Activated CD4-positive, alpha-beta T cell treated with anti-CD3 and anti-CD28 coated beads, Interleukin-2, amount 10 ng/mL, durations not matched to agents 24 days and 14 days (primary cell): ENCODE measurements around the gene MGMT. TPM values are rescaled to one million over a fixed set of nuclear protein-coding genes. Genes with fewer than 3 reads are reported as not detected.
"Not testable (repeated sequence)": the region's sequence is repeated elsewhere in the genome, so short reads cannot be mapped to it uniquely, and the experiment has no call there.

Experiments used
- DNase-seq: peaks from one replicate; pipeline ENCODE4 v3.0.0; 2022
- H3K27ac Mint-ChIP-seq: one replicate; pipeline ENCODE4 v1.8.0; 2022; ENCODE audit warnings: mild to moderate bottlenecking, mixed read lengths
- H3K27me3 Mint-ChIP-seq: one replicate; pipeline ENCODE4 v1.8.0; 2022; ENCODE audit warnings: mixed read lengths
- H3K36me3 Mint-ChIP-seq: one replicate; pipeline ENCODE4 v1.8.0; 2022; ENCODE audit warnings: low read depth, mild to moderate bottlenecking, mixed read lengths
- H3K4me1 Mint-ChIP-seq: one replicate; pipeline ENCODE4 v1.8.0; 2021; ENCODE audit warnings: mixed read lengths
- H3K4me3 Mint-ChIP-seq: one replicate; pipeline ENCODE4 v1.8.0; 2022; ENCODE audit warnings: mild to moderate bottlenecking, moderate library complexity, mixed read lengths
- H3K9me3 Mint-ChIP-seq: one replicate; pipeline ENCODE4 v1.8.0; 2021; ENCODE audit warnings: mixed read lengths
- intact Hi-C: fragments of 100-400 bp; cut with micrococcal nuclease; formaldehyde crosslinking; loops from one replicate; pipeline ENCODE4 v1.15.1; 2023
- total RNA-seq: library from RNA; stranded (reverse); gene quantifications from 2 replicates; pipeline ENCODE4 v1.2.3, GENCODE V29; 2022

Gene MGMT
- 19.5 and 19.6 TPM in 2 replicates for total RNA-seq

DNA sequence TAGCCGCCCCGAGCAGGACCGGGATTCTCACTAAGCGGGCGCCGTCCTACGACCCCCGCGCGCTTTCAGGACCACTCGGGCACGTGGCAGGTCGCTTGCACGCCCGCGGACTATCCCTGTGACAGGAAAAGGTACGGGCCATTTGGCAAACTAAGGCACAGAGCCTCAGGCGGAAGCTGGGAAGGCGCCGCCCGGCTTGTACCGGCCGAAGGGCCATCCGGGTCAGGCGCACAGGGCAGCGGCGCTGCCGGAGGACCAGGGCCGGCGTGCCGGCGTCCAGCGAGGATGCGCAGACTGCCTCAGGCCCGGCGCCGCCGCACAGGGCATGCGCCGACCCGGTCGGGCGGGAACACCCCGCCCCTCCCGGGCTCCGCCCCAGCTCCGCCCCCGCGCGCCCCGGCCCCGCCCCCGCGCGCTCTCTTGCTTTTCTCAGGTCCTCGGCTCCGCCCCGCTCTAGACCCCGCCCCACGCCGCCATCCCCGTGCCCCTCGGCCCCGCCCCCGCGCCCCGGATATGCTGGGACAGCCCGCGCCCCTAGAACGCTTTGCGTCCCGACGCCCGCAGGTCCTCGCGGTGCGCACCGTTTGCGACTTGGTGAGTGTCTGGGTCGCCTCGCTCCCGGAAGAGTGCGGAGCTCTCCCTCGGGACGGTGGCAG is at the start of gene MGMT:
MGMT (plus strand) TSS at position 539 of the 656 bp plus-strand sequence.
- intact Hi-C loops = loop anchor here (1.0 to 5.0 kb wide), 4 partner anchors 32 to 670 kb away; partner anchors contain the start of genes C10orf143 and GLRX3

DNA sequence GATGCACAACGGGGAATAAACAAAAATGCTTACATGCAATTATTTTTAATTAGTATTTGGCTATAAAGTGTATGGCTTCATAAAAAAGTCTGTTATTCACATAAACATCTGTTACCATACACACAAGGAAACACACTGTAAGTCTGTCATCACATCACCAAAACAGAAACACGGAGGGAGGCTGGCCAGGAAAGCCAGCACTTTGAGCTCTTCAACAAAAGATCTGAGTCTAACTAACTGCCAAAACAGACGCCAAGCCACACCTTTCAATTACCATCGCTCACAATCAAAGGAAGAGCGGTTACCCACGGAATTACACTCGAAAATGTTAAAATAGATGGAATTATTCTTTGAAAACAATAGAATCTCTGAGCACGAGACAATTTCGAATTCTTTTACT is 49.2 kb upstream of the MGMT start:
- intact Hi-C loops = no loop called here
- no peaks in the 10 kb centered on the region for H3K4me1 Mint-ChIP-seq
- no peak overlapping the region for H3K4me3 Mint-ChIP-seq
- DNase-seq = no peak
- H3K9me3 Mint-ChIP-seq = no peaks in the 10 kb centered on the region
- no peak overlapping the region for H3K27ac Mint-ChIP-seq
- no peaks in the 10 kb centered on the region for H3K27me3 Mint-ChIP-seq
- no peaks in the 10 kb centered on the region for H3K36me3 Mint-ChIP-seq

More for the DNA sequence above, at the start of gene MGMT:
- peak within 1 kb of the TSS; percentile 79 for H3K27ac Mint-ChIP-seq
- peak; percentile 98 for DNase-seq
- peaks cover 5% of the 10 kb centered on the region for H3K4me1 Mint-ChIP-seq
- peaks cover 3% of the 10 kb centered on the region for H3K27me3 Mint-ChIP-seq
- peak within 1 kb of the TSS; percentile 83 for H3K4me3 Mint-ChIP-seq
- no peaks in the 10 kb centered on the region for H3K9me3 Mint-ChIP-seq
- peaks cover 2% of the 10 kb centered on the region for H3K36me3 Mint-ChIP-seq

DNA sequence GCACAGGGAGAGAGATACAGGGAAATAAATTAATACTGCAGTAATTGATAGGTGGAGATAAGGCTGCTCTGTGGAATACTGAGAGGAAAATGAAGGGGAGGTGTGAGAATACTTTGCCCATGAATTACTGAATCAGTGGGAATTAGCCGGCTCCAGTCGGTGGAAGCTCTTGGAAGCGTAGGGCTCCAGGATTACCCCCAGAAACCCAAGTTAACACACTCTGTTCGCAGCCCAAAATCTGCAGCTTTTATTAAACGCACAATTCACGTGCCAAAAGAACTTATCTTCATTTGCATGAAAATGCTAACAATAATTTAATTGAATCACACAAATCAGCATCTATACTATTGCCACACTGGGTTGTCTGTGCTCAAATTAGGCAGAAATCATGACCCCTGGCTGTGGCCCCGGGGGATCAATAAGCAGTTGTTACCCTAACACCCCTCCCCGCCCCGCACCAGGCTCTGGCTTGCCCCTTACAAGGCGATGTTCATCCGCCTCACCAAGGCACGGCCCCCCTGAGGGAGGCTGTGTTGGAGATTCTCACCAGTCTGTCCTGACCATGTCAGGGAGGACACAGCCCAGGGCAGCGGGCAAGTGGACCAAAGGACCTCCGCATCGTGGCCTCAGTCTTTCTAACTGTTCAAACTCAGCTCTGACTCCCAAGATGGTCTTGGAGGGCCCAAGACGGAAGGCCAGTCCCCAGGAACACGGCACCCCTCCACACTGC is 48.4 kb upstream of the MGMT start:
- DNase-seq = no peak
- no peaks in the 10 kb centered on the region for H3K27me3 Mint-ChIP-seq
- H3K4me3 Mint-ChIP-seq = no peak overlapping the region
- H3K27ac Mint-ChIP-seq = no peak overlapping the region
- H3K9me3 Mint-ChIP-seq = no peaks in the 10 kb centered on the region
- intact Hi-C loops = no loop called here
- no peaks in the 10 kb centered on the region for H3K36me3 Mint-ChIP-seq
- no peaks in the 10 kb centered on the region for H3K4me1 Mint-ChIP-seq

DNA sequence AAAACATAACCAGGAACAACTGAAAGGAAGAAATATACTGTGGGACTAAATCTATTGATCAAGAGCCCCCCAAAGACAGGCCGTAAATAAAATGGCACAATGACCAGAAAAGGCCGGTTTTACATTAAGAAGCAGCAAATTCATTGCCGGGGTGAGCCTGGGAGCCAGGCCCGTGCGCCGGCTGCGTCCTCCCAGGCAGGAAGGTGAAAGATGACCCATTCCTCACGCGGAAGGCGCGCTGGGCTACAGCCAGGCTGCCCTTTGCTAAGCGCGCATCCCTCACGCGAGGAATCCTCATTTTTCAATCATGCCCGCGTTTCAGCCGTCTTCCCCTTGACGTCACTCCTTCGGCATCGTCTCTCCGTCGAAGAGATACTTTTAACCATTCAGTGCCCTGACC is 47.6 kb upstream of the MGMT start:
- no peaks in the 10 kb centered on the region for H3K9me3 Mint-ChIP-seq
- H3K4me3 Mint-ChIP-seq = no peak overlapping the region
- H3K27ac Mint-ChIP-seq = no peak overlapping the region
- no peaks in the 10 kb centered on the region for H3K36me3 Mint-ChIP-seq
- DNase-seq = no peak
- no peaks in the 10 kb centered on the region for H3K4me1 Mint-ChIP-seq
- intact Hi-C loops = no loop called here
- H3K27me3 Mint-ChIP-seq = no peaks in the 10 kb centered on the region

DNA sequence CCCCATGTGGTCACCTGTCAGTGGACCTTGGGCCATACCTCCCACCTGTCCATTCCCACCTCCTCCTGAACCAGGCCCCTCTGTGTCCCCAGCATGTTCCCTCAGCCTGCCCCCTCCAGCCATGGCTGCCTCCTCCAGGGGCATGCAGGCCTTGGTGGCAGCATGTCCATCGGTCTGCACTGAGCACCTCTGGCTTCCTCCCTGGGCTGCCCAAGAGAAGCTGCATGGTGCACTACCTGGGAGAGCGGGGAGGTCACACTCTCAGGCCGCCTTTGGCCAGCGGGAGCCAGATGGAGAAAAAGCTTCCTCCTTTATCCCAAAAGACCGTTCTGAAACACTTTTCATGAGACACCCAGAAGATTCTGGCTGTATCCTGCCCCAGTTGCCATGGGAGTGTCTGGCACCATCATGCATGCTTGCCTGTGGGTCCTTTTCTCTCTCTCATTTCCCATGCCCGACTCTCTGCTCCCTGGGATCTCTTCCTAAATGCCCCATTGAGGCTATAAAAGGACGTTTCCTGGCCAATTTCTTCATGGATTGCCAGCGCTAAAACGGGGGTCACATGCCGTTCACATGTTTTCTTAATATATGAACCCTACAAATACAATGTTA is 45.5 kb upstream of the MGMT start:
- Mint-ChIP-seq H3K27me3 (no peaks in the 10 kb centered on the region), H3K27ac (no peak overlapping the region), H3K4me1 (no peaks in the 10 kb centered on the region), H3K4me3 (no peak overlapping the region), H3K36me3 (no peaks in the 10 kb centered on the region), H3K9me3 (no peaks in the 10 kb centered on the region)
- DNase-seq = no peak
- intact Hi-C loops = no loop called here

DNA sequence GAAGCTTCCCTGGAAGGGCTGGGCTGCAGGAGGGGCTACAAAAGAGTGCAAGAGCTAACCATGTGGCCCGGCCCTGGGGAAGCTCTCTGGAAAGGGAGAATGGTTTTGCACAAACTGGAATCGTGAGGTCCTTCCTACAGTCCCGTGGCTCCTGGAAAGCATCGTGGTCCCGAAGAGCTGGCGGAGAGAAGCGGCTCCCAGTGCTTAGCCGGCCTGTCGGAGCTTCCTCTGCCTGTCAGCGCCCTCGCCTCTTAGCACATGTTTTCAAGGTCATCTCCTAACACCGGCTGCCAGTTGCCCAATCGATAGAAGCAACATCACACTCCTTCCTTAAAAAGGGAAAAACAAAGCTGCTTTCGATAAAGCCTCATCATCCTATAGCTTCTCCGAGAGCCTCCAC is 42.1 kb upstream of the MGMT start:
- DNase-seq = no peak
- H3K27me3 Mint-ChIP-seq = no peaks in the 10 kb centered on the region
- no peak overlapping the region for H3K27ac Mint-ChIP-seq
- no peaks in the 10 kb centered on the region for H3K9me3 Mint-ChIP-seq
- H3K4me3 Mint-ChIP-seq = no peak overlapping the region
- no peaks in the 10 kb centered on the region for H3K36me3 Mint-ChIP-seq
- H3K4me1 Mint-ChIP-seq = no peaks in the 10 kb centered on the region
- intact Hi-C loops = no loop called here

DNA sequence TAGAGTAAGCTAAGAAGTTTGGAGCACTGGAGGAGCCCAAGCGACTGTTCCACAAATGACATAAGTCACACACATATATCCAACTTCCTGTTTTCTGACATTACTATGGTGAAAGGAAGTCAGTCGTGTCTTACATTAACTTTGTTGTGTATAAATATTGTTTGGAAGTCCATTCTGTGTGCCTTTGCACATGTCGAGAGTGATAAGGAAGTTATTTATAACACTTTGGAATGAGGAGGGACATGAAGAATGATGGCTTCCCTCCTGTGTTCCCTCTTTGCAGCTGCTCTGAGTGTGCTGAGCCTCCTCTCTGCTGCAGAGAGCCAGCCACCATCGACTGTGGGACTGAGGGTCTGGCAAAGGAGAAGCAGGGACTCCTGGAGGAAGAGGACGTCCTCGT is 40.4 kb upstream of the MGMT start:
- H3K4me3 Mint-ChIP-seq = no peak overlapping the region
- H3K9me3 Mint-ChIP-seq = no peaks in the 10 kb centered on the region
- no peak for DNase-seq
- no peaks in the 10 kb centered on the region for H3K27me3 Mint-ChIP-seq
- no peak overlapping the region for H3K27ac Mint-ChIP-seq
- intact Hi-C loops = no loop called here
- no peaks in the 10 kb centered on the region for H3K36me3 Mint-ChIP-seq
- H3K4me1 Mint-ChIP-seq = no peaks in the 10 kb centered on the region

DNA sequence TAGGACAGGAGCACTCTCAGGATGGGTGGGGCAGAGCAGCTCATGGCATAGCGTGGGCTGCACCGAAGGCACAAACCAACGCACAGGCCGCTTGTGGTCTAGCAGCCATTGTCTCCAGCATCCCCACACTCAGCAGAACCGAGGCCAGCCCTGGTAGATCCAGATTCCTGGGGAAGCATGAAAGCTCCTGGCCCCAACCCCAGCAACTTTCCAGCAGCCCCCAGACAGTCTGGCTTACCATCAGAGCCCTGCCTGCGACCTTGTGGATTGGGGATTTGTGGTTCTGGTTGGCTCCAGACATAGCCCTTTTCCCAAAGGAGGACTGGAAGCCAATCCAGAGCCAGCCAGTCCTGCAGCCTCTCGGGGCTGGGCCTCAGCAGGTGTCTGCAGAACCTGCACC is 33.8 kb upstream of the MGMT start:
- Mint-ChIP-seq H3K27me3 (no peaks in the 10 kb centered on the region), H3K4me1 (no peaks in the 10 kb centered on the region), H3K36me3 (no peaks in the 10 kb centered on the region), H3K27ac (no peak overlapping the region), H3K9me3 (no peaks in the 10 kb centered on the region), H3K4me3 (no peak overlapping the region)
- DNase-seq = no peak
- intact Hi-C loops = no loop called here

DNA sequence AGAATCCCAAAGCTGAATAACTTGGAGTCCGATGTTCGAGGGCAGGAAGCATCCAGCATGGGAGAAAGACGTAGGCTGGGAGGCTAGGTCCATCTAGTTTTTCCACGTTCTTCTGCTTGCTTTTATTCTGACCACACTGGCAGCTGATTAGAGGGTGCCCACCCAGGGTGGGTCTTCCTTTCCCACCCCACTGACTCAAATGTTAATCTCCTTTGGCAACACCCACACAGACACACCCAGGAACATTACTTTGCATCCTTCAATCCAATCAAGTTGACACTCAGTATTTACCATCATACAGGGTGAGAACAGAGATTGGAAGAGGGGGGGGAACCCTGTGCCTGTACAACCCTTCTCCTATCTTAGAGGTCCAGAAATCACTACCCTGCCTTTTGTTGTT is 31.3 kb upstream of the MGMT start:
- intact Hi-C loops, DNase-seq, H3K4me3 Mint-ChIP-seq, H3K9me3 Mint-ChIP-seq, H3K27me3 Mint-ChIP-seq, H3K27ac Mint-ChIP-seq, H3K36me3 Mint-ChIP-seq, H3K4me1 Mint-ChIP-seq: not testable (repeated sequence)

DNA sequence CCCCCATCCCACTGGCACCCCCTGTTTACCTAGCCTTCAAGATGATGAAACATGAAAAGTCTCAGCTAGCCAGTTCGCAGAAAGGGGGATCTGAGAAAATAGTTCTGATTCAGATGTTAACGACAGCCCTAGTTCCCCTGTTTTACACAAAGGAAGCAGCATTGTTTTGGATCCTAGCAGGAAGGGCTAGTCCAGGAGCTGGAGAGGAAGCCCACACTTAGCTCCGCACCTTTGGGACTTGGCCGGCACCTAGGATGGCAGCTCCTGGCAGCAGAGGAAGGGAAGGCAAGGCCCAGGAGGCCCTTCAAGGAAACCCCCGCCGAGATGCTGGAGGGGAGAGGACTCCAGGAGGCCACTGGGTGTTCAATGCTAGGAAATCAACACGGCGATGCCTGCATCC is 29.0 kb upstream of the MGMT start:
- Mint-ChIP-seq H3K4me3 (no peak overlapping the region), H3K4me1 (no peaks in the 10 kb centered on the region), H3K36me3 (no peaks in the 10 kb centered on the region), H3K27me3 (peaks cover under 1% of the 10 kb centered on the region), H3K9me3 (no peaks in the 10 kb centered on the region), H3K27ac (no peak overlapping the region)
- intact Hi-C loops = no loop called here
- DNase-seq = no peak

DNA sequence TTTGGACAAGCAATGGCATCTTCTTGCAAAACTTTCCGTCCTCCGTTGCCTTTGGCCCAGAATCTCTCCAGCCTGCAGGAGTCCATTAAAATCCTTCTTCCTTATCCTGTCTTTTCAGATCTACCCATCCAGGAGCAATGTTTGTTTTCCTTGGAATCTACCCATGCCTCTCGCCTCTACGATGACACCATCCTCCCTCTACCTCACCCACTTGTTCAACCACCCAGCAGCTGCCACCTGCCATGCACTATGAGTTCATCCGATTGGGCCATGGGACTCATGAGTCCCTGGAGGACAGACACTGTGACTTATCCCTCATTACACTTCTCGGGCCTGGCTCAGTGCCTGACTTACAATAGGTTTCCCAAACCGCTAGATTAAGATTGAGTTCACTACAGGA is 26.8 kb upstream of the MGMT start:
- Mint-ChIP-seq H3K27me3 (peaks cover 1% of the 10 kb centered on the region), H3K4me3 (no peak overlapping the region), H3K27ac (no peak overlapping the region), H3K36me3 (no peaks in the 10 kb centered on the region), H3K4me1 (no peaks in the 10 kb centered on the region), H3K9me3 (no peaks in the 10 kb centered on the region)
- no peak for DNase-seq
- intact Hi-C loops = no loop called here

DNA sequence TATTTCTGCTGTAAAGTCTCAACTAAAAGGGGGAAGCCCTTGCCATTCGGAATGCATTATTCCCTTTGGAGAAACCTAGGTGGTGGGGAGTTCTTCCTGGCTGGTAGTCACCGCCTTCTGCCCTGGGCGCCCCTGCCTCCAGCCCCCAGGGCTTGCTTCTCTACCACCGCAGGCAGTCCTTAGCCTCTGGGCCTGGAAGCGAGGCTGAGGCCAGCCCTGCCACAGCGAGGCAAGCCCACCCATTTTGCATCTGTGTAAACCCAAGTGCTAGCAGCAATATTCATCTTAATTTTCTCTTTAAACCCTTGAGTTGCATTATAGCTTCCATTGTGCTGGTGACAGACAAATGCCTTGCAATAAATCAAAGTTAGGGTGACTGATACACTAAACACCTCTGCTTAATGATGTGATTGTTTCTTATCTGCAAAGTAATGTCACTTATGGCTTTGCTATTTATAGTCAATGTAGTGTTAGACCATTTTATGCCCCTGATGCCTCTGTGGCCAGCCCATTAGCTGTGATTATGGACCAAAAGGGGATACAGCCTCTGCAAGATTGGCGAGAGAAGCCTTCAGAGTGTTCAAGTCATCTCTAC is 26.2 kb upstream of the MGMT start:
- H3K27ac Mint-ChIP-seq = no peak overlapping the region
- H3K36me3 Mint-ChIP-seq = no peaks in the 10 kb centered on the region
- peaks cover 1% of the 10 kb centered on the region for H3K27me3 Mint-ChIP-seq
- intact Hi-C loops = no loop called here
- no peaks in the 10 kb centered on the region for H3K4me1 Mint-ChIP-seq
- H3K4me3 Mint-ChIP-seq = no peak overlapping the region
- DNase-seq = no peak
- no peaks in the 10 kb centered on the region for H3K9me3 Mint-ChIP-seq

DNA sequence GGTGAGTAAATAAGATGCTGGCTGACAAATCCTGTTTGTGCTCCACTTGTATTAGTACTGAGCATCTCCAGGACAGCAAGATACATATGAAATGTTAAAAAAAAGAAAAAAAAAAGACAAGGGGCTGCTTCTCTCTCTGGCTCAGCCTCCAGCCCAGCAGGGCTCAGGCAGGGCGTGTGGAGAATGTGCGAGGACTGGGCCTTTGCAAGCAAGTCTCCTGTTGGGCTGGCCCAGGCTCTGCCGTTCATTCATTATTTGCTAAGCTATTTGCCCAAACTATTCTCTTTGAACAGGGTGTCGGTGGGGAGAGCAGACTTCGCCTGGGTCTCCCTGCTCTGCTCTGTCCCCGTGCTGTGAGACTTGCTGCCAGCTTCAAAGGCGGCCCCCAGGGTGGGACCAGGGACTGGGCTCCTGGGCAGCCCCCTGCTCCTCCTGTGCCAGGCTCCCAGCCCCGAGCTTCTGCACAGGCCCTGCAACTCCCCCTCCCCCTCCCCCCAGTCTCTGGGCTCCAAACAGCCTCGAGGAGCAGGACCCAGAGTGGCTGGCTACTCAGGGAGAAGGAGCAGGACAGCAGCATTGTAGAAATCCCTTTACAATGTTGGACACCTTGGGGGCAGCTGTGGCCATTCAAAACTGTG is 25.6 kb upstream of the MGMT start:
- no peak overlapping the region for H3K4me3 Mint-ChIP-seq

DNA sequence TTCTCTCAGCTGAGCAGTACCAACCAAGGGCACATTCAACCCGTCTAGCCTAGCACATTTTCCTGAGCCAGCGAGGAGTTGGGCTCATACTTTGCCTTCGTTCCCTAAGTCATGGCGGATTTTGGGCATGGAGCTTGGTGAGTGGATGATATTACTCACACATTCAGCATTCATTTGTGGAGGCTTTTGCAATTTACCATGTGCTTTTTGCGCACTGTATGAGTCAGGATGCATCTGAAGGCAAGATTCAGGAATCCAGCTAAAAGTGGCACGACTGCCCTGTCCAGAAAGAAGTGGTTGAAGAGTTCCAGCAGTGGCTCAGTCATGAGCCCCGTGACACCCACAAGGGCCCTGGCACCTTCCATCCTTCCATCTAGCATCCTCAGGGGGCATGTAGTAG is 24.2 kb upstream of the MGMT start:
- H3K27me3 Mint-ChIP-seq = peaks cover 1% of the 10 kb centered on the region
- no peak overlapping the region for H3K4me3 Mint-ChIP-seq
- no peak for DNase-seq
- H3K9me3 Mint-ChIP-seq = no peaks in the 10 kb centered on the region
- intact Hi-C loops = no loop called here
- H3K36me3 Mint-ChIP-seq = no peaks in the 10 kb centered on the region
- no peaks in the 10 kb centered on the region for H3K4me1 Mint-ChIP-seq
- H3K27ac Mint-ChIP-seq = no peak overlapping the region

More for the DNA sequence above, 25.6 kb upstream of the MGMT start:
- DNase-seq = no peak
- intact Hi-C loops = no loop called here
- Mint-ChIP-seq H3K27ac (no peak overlapping the region), H3K9me3 (no peaks in the 10 kb centered on the region), H3K4me1 (no peaks in the 10 kb centered on the region), H3K27me3 (peaks cover 1% of the 10 kb centered on the region), H3K36me3 (no peaks in the 10 kb centered on the region)
